Sciatic nerve (tissue), 2 donors: ENCODE data around the gene MRPL27. TPM values are rescaled to one million over a fixed set of nuclear protein-coding genes. Genes with fewer than 3 reads are reported as not detected.
"Not testable (repeated sequence)": the region's sequence is repeated elsewhere in the genome, so short reads cannot be mapped to it uniquely, and the experiment has no call there.

Experiments used
- ATAC-seq: fragments of 200-7000 bp; cut with Tn5 transposase; one replicate; pipeline ENCODE4 v1.9.1; 2020; ENCODE audit warnings: mild to moderate bottlenecking, moderate library complexity
- DNase-seq: peaks from one replicate; pipeline ENCODE4 v3.0.0-alpha.2; 2020; ENCODE audit warnings: low spot score
- intact Hi-C: fragments of 100-400 bp; cut with DNase I; formaldehyde crosslinking; loops from one replicate; pipeline ENCODE4 v1.14.2; 2022
- total RNA-seq: library from RNA; stranded (reverse); fragmentation: NEBNext Ultra II Directional; extraction: Animal tissue kit (Norgen Biotek cat#: 25700); gene quantifications from one replicate; pipeline ENCODE4 v1.2.1, GENCODE V29; 2021
- donor health status: DM: no; HTN: no; CAD: no.
- donor health status: DM: no; HTN: no; CAD: no.

The MRPL27 gene
- total RNA-seq, 1 donor from 2014 or later = 41.2 TPM

DNA sequence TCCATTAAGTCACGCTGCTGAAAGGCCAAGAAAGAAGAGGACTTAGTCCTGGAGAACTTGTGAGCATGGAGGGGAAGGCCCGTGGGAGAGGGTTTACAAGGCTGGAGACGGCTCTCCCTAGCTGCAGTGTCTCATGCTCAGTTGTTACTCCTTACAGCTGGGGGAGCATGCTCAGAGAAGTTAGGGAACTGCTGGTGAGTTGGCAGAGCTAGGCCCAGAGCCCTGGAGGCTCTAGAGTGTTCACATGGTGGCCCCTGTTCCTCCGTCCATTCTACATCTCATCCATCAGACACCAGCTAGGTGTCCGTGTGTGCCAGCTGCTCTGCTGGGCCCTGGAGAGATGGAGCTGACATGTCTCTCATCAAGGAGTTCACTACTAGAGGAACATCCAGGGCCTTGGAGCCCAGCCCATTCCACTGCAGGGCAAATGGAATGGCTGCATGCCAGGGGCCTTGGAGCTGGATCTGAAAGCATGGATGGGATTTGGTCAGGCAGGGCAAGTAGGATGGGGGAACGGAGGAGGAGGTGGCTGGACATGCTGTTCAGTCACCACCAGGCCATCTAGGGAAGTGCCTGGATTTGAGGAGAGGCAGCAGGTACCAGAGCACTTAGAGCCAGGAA lies 20.8 kb downstream of the MRPL27 start:
- intact Hi-C loops = no loop called here
- no peak for ATAC-seq
- no peak for DNase-seq

DNA sequence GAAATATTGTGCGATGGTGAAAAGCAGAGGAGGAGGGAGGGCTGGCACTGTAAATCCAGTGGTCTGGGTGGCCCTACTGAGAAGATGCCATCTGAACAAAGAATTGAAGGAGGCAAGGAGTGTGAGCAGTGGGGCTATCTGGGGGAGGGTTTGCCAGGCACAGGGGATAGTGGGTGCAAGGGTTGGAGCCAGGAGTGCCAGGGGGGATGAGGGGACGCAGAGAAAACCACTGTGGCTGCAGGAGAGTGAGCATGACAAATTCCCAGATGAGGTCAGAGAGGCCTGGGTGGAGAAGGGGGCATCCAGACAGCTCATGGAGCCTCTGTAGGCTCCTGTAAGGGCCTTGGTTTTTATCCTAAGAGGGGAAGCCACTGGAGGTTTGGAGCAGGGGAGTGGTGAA lies 22.3 kb downstream of the MRPL27 start:
- no peak for ATAC-seq
- no peak for DNase-seq
- intact Hi-C loops = no loop called here

DNA sequence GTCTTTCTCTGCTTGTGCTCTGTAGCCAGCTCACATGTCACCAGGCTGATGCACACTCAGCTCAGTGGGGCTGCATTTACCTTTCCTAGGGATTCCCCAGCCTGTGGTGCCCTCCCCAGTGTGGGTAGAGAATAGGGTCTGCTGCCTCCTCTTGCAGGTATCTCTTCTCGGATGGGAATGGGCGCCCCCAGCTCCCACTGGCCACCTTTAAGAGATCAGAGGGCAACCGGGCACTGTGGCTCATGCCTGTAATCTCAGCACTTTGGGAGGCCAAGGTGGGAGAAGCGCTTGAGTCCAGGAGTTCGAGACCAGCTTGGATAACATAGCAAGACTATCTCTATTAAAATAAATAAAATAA lies 23.8 kb downstream of the MRPL27 start:
- ATAC-seq = no peak
- intact Hi-C loops = no loop called here
- DNase-seq = peak; percentile 38

DNA sequence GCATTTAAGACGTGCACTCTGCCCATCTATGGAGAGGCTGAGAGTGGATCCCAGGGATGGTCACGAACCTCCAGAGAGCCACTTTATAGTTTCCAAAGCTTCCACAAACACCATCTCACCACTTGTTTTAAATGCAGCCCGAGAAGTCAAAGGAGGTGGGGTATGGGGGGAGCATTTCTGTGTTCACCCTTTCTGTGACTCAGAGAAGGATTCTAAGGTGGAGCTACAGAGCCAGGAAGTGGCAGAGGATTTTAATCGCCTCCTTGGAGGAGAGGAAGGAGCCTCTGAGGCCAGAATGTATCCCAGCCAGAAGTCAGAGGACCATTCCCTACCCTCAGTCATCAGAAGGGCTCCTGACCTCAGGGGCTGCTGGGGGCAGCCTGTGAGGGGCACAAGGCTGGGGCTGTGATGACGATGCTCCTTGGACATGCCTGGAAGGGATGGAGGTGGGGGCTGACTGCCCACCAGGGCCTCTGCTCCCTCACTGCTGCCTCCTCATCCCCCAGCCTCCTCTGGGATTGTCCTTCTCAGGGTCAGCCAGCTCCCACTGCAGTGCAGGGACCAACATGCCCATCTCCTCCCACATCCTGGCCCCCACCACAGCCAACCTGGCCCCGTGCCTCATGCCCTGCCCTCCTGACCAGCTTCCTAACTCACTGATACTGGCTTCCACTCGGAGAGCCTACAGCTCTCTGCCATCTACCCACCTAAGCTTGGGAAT lies 24.3 kb downstream of the MRPL27 start:
- intact Hi-C loops = no loop called here
- no peak for ATAC-seq
- DNase-seq = no peak

DNA sequence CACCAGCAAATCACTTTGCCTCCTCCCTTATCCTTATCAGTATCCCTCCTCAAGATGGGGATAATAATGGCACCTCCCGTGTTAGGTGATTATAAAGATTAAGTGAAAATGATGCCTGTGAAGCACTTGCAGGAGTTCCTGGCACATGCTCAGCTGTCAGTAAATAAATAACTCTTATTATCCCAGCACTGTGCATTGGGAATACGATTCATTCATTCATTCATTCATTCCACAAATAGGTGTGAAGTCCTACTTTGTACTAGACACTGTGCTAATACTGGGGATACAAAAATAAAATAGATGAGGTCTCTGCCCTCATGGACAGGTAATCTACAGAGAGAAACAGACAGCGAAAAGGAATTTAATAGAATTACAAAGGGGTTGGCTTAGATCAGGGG lies 25.1 kb downstream of the MRPL27 start:
- intact Hi-C loops = no loop called here
- DNase-seq = no peak
- ATAC-seq = no peak

DNA sequence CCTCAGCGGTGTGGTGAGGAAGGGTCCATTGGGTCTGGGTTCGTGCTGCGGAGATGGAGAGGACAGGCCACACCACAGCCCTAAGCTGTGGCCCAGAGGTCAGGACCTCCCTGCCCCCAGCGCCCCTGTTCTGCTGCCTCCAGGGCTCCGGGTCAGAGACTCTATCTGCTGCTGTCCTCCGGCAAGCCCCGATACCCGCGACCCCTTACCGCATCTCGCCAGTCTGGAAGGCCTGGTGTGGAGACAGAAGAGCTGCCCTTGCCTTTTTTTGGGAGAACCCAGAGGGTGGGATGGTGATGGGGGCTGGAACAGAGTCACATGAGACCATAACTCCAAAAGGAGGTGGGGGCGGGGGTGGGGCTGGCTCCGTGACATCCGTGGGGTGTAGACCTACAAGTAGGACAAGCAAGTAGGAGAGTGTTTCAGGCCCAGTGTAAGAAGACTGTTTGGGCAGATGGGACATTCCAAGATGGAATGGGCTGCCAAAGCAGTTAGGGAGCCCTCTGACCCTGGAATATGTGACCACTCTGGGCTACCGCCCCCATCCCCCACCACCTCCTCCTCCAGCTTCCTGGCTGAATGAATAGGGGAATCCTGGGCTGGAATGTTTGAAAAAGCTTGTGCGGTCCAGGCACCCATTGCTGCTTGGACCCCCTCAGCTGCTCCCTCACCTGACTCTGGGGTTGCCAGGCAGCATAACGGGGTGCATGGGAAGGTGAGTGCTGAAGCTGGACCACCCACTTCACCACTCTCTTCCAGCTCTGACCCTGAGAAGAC lies 25.7 kb downstream of the MRPL27 start:
- ATAC-seq = peak; percentile 8
- intact Hi-C loops = no loop called here
- DNase-seq = no peak

DNA sequence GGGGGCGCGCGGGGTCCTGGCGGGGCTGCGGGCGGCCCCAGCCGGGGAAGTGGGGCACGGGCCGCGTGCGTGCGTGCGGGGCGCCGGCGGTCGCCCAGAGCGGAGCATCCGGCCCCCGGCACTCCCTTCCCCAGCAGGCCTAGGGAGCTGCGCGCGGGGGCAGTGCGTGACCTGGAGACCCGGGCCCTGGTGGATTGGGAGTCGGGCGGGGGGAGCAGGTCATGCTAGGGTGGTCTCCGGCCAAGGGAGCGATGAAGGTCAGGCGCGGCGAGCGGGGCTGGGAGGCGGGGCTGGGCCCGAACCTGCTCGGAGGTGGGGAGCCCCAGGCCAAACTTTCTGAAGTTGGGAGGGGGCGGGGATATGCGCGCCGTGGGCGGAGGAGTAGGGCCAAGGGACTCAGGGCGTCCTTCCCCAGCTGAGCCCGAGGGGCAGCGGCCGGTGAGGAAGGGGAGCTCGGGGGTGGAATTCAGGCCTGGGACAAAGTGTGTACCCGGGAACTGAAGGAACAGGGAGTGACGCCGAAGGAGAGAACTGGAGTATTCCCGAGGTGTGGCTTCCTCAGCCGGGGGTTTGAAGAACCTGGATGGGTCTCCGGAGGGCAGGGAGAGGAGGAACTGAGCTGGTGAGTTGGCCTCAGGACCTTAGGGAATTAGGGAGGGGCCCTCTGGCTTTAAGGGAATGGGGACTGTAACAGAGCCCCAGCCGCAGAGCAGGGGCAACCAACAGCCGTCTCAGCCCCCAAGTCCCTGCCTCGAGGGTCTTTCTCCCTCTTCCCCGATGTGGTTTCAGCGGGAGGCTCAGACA lies 26.5 kb downstream of the MRPL27 start:
- intact Hi-C loops = no loop called here
- DNase-seq = peak; percentile 74
- ATAC-seq = peak; percentile 37

DNA sequence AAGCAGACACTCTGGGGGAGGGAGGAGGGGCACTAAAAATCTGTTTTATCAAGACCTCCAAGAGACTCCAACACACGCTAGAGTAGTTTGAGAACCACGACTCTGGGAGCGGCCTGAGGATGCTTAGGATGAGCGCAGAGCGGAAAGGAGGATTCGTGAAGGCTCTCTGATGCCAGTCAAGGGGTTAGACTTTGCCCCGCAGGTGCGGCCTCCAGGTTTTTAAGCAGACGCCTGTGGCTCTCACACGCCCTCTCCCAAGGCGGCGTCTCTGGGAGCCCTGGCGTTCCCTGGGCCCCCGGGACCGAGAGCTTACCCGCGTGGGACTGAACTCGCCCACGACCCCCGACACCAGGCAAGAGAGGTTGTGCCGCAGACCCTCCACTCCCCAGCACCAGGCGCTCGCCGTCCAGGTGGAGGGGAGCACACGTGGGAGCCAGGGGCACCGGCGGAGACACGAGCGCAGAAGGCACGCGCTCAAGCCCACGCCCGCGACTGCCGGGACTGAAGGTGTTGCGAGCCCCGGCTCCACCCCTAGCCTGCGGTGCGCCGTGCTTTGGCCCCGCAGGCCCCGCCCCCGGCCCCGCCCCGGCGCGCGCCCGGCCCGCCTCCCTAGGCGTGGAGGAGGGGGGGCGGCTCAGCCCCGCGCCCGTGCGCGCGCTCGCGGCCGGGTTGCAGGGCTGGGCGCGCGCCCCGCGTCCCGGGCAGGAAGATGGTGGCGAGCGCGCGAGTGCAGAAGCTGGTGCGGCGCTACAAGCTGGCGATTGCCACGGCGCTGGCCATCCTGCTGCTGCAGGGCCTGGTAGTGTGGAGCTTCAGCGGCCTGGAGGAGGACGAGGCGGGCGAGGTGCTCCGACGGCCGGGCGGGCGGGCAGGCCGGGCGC lies 27.3 kb downstream of the MRPL27 start, which contains the start of gene XYLT2:
TSS of gene XYLT2 (plus strand) at position 695 of the 881 bp plus-strand sequence. CDS start at position 710, 15 bp downstream.
- intact Hi-C loops = no loop called here
- peak; percentile 91 for ATAC-seq
- peak; percentile 91 for DNase-seq

DNA sequence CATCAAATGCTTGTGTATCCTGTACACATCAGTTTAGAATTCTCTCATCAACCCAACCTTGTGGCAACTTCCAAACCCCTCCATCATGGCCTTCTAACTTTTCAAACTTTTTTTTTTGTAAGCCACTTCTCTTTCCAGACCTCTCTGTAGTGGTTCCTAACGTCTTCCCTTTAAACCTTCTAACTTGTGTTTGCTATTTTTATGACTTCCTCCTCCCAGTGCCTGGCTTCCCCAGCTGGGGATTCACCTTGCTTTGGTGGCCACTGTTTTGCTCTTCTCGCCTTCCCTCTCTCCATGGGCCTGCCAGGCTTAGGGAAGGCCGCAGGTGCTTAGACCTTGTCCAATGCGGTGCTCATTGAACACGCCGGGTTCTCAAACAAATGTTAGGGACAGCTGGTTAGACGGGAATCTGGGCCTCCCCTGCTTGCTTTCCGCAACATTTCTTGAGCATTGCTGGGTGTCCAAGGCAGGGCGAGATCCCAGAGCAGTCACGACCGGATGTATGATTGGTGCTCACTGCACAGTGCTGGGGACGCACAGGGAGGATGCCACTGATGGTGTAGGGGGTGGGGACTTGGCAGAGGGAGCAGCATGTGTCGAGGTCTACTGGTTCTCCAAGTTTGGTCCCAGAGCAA lies 28.1 kb downstream of the MRPL27 start:
- intact Hi-C loops = no loop called here
- no peak for DNase-seq
- peak; percentile 13 for ATAC-seq

DNA sequence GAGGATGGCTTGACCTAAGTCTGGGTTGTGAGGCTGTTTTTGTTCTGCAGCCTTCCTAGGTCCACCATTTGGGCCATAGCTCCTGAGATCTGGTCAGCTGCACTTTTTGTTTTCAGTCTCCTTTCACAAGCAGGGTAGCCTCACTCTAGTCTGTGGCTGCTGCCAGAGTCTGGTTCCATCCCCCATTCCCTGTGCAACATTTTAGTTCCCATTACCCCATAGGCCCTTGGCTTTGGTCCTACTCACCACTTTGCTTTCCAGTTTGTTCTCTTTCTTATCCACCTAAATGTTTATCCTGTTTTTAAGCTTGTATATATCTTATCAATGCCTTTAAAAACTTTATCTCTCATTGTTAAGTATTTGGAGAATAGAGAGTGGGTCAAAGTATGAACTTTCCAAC lies 33.6 kb downstream of the MRPL27 start:
- DNase-seq (no peak), ATAC-seq (no peak)
- intact Hi-C loops = no loop called here

DNA sequence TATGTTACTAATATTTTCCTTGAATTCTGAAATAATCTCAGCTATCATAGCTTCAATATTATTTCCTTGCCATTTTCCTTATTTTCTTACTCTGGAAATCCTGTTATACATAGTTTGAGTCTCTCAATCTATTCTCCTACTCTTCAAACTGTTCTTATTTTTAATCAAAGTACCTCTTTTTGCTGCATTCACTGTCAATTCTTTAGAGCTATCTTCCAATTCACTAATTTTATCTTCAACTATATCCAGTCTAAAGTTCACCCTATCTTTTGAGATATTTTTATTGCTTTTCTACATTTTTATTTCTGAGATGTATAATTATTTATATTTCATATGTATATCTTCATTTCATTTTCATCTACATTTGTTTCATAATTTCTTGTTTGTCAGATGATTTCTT lies 34.3 kb downstream of the MRPL27 start:
- DNase-seq (no peak), ATAC-seq (no peak)
- intact Hi-C loops = no loop called here

DNA sequence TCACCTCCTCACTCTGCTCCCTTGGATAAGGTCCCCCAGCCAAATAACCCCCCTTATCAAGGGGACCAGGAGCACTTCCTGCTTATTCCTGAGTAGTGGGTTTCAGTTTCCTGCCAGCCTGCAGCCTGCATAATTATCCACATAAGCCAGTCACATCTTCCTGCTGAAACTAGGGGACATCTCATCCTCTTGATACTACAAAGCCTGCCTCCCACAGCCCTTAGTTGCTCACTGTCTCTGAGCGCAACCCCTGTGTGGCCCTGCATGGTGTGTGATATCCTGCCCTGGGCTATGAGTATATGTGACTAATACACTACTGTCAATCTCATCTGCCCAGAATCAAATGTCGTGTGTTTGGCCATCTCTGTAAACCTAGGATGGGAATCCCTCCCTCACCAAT lies 35.0 kb downstream of the MRPL27 start:
- ATAC-seq (no peak), DNase-seq (no peak)
- intact Hi-C loops = no loop called here

DNA sequence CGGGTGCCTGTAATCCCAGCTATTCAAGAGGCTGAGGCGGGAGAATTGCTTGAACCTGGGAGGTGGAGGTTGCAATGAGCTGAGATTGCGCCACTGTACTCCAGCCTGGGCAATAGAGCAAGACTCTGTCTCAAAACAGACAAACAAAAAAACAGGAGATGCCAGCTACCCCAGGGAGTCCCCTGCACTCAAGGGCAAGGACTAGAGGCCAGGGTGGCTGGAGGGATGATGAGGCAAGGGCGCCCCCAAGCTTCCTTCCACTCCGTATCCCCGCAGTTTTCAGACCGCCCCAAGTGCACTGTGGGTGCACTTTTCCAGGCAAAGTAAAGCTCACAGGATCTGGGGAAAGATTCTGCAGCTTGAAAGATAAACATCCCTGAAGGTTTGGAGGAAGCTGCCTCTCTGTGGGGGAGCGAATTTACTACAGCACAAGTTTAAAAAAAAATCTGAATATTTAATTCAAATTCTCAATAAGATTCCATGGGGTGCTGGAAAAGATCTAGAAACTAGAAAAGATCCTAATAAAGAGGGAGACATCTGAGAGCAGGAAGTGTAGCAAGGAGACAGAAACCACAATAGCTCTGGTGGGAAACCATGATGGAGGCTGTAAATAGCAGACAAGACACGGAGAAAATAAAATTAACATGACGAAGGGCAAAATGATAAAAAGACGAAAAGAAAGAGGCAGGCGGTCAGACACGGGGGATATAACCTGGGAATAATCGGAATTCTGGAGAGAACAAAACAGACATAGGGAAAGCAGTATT lies 39.5 kb downstream of the MRPL27 start:
- DNase-seq, intact Hi-C loops: not testable (repeated sequence)
- ATAC-seq = peak; percentile 38

DNA sequence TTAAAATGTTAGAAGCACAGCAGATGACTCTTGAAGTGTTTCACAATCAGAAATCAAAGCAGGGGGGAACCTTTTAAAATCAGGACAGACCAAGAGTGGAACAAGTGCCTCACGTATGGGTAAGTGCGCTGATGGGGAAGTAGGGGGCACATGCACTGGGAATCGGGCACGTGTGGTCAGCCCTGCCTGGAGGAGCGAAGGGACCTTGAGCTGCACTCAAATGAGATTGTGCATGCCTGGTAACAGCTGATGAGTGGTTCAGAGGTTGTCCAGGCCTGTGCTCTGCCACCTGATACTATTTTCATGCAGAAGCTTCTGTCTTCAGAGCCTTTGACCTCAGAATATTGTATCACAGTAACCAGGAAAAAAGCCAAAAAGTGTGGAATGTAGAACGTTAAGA lies 40.8 kb downstream of the MRPL27 start:
- DNase-seq (no peak), ATAC-seq (no peak)
- intact Hi-C loops = no loop called here

DNA sequence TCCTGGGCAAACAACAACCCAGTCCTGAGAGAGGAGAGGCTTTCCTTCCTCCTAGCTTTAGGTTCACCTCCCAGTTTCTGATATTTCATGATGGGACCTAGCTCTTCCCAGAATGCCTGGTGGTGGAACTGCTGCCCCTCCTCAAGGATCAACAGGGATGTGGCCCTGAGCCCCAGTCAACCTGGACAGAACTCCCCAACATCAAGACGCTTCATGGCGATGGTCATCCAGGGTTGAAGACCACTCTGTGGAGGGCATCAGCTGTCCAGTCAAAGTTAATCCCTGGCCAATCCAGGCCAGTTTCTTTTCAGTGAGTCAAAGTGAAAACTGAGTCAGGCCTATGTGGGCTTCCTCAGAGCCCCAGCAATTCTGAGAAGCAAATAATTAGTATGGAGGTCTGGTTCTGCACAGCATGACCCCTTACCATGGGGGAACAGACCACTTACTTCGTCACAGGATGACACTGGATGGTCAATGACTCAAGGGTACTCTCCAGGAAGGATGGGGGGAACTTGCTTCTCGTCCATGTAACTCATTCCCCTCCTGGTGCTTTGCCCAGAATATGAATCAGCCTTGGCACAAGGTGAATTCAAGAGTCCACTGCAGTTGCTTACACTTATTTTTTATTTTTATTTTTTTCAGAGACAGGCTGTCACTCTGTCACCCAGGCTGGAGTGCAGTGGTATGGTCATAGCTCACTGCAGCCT lies 41.7 kb downstream of the MRPL27 start:
- no peak for ATAC-seq
- intact Hi-C loops = no loop called here
- no peak for DNase-seq

DNA sequence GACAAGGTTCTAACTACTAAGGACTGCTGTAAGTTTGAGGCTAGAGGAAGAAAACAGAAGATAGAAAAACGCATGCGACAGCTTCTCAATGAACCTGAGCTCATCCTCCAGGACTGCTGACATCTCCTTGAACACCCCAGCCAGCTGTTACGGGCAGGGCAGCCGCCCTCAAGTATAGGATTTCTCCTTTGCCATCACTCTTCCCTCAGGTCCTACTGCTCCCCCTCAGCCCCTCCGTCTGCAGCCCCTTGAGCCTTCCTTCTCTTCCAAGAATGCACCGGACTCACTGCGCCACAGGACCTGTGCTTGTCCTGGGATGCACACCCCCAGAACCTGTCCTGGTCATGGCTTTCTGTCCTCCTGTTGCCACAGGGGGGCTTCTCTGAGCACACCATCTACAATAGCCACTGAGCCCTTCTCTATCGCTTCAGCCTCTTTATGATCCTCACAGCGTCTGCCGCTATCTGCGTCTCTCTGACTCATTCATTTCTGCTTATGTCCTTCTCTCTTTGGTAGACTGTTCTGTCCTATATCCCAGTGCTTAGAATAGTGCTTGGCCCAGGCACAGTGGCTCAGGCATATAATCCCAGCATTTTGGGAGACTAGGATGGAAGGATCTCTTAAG lies 42.7 kb downstream of the MRPL27 start:
- DNase-seq (no peak), ATAC-seq (no peak)
- intact Hi-C loops = no loop called here
